Stimulated activated CD4-positive, alpha-beta T cell treated with anti-CD3 and anti-CD28 coated beads, TNF-alpha, amount 100 ng/mL, for 4 hours (primary cell): ENCODE data around the gene SMPD3.
"Not testable (repeated sequence)": the region's sequence is repeated elsewhere in the genome, so short reads cannot be mapped to it uniquely, and the experiment has no call there.

Experiments
- DNase-seq, 3 experiments: peaks; one replicate each; pipeline ENCODE4 v3.0.0-alpha.2; 2020; ENCODE audit warnings: low read depth in 3 of 3

SMPD3 gene

GRCh38 chr16:68448360-68448970, at the start of gene SMPD3:
Gene SMPD3 (minus strand): TSS chr16:68448508. CDS start chr16:68372181, 76,327 bp downstream.
- peak; percentile 94 to 96 (median 95) for DNase-seq

- DNase-seq = no peak
Observed at GRCh38 chr16:68496689-68497088, 48.4 kb upstream of the SMPD3 start.

GRCh38 chr16:68494261-68494660, 46.0 kb upstream of the SMPD3 start:
- DNase-seq = not testable (repeated sequence)

GRCh38 chr16:68493412-68494070, 45.2 kb upstream of the SMPD3 start:
- DNase-seq = no peak

- no peak for DNase-seq
Observed at GRCh38 chr16:68492543-68493411, 44.5 kb upstream of the SMPD3 start.

GRCh38 chr16:68492151-68492542, 43.8 kb upstream of the SMPD3 start:
- DNase-seq = no peak

- no peak for DNase-seq
Observed at GRCh38 chr16:68491576-68491950, 43.3 kb upstream of the SMPD3 start.

- DNase-seq = no peak
Observed at GRCh38 chr16:68490829-68491575, 42.7 kb upstream of the SMPD3 start.

- DNase-seq = no peak
Observed at GRCh38 chr16:68490358-68490757, 42.0 kb upstream of the SMPD3 start.

- DNase-seq = no peak
Observed at GRCh38 chr16:68488554-68488953, 40.2 kb upstream of the SMPD3 start.

- DNase-seq = no peak
Observed at GRCh38 chr16:68487669-68488068, 39.4 kb upstream of the SMPD3 start.

GRCh38 chr16:68487203-68487514, 38.9 kb upstream of the SMPD3 start:
- no peak for DNase-seq

GRCh38 chr16:68486502-68487202, 38.3 kb upstream of the SMPD3 start:
- no peak for DNase-seq

GRCh38 chr16:68481636-68482035, 33.3 kb upstream of the SMPD3 start:
- no peak for DNase-seq

- no peak for DNase-seq
Observed at GRCh38 chr16:68480084-68480995, 32.0 kb upstream of the SMPD3 start.

GRCh38 chr16:68479271-68479670, 31.0 kb upstream of the SMPD3 start:
- no peak for DNase-seq

GRCh38 chr16:68478526-68479250, 30.4 kb upstream of the SMPD3 start:
- no peak for DNase-seq

GRCh38 chr16:68475071-68475470, 26.8 kb upstream of the SMPD3 start:
- no peak for DNase-seq

GRCh38 chr16:68473358-68474070, 25.2 kb upstream of the SMPD3 start:
- DNase-seq = no peak
